GM12878 (cell line): ENCODE measurements around the gene CTNNA2. TPM values are rescaled to one million over a fixed set of nuclear protein-coding genes. Genes with fewer than 3 reads are reported as not detected.

Source experiments
- E4F1 ChIP-seq: fragments of 450-650 bp; IDR thresholded peaks from 2 replicates; pipeline ENCODE4 v1.6.1; 2018; ENCODE audit warnings: borderline replicate concordance, mild to moderate bottlenecking; ENCODE audit not compliant: partially characterized antibody
- polyA plus RNA-seq, 11 experiments: library from polyadenylated mRNA; depleted of rRNA in 4 of 11; unstranded in 6 of 11; stranded (reverse) in 5 of 11; fragments of >200 nt; fragmentation: Nextera tagmentation in 4 of 11; fragmentation: Illumina TruSeq in 1 of 11; extraction: Ambion mirVana in 4 of 11; extraction: Trizol in 1 of 11; gene quantifications; 1 replicate in 1 of 11; 2 replicates in 10 of 11; pipeline versions ENCODE4 v1.2.1 to v1.2.3, GENCODE V29; 2011 to 2016; ENCODE audit warnings: inconsistent platforms in 2 of 11, missing spikeins in 2 of 11, low read depth in 1 of 11
- total RNA-seq, 4 experiments: library from RNA; depleted of rRNA in 3 of 4; stranded (reverse); fragments of >200 nt in 3 of 4; fragmentation: Illumina TruSeq in 1 of 4; extraction: Trizol in 1 of 4; gene quantifications; 2 replicates each; pipeline versions ENCODE4 v1.2.1 to v1.2.3, GENCODE V29; 2013 to 2021
- TF ChIP-seq, protein P1 (sequence below): fragments of 450-650 bp; formaldehyde crosslinking; IDR thresholded peaks from 2 replicates; pipeline ENCODE4 v1.4.0; 2022; ENCODE audit warnings: mild to moderate bottlenecking, moderate library complexity
- TF ChIP-seq, protein P2 (sequence below): IDR thresholded peaks from 2 replicates; pipeline ENCODE4 v1.6.1; 2011; ENCODE audit warnings: low read depth, low read length, improper control_type of control experiment, borderline replicate concordance
- TF ChIP-seq, protein P3 (sequence below): IDR thresholded peaks from 2 replicates; pipeline ENCODE4 v1.6.1; 2012; ENCODE audit warnings: improper control_type of control experiment, low read depth, low read length; ENCODE audit not compliant: insufficient replicate concordance

The CTNNA2 gene
- total and polyA plus RNA-seq, 10 of the 15 experiments (the other 5 are each of a cell fraction or from before 2014, with no cell fraction given): 2.4 to 36.2 (median 6.6) TPM

GRCh38 chr2:80151651-80152050, 638.8 kb downstream of the CTNNA2 start (continued):
- TF ChIP-seq, protein P1, sequence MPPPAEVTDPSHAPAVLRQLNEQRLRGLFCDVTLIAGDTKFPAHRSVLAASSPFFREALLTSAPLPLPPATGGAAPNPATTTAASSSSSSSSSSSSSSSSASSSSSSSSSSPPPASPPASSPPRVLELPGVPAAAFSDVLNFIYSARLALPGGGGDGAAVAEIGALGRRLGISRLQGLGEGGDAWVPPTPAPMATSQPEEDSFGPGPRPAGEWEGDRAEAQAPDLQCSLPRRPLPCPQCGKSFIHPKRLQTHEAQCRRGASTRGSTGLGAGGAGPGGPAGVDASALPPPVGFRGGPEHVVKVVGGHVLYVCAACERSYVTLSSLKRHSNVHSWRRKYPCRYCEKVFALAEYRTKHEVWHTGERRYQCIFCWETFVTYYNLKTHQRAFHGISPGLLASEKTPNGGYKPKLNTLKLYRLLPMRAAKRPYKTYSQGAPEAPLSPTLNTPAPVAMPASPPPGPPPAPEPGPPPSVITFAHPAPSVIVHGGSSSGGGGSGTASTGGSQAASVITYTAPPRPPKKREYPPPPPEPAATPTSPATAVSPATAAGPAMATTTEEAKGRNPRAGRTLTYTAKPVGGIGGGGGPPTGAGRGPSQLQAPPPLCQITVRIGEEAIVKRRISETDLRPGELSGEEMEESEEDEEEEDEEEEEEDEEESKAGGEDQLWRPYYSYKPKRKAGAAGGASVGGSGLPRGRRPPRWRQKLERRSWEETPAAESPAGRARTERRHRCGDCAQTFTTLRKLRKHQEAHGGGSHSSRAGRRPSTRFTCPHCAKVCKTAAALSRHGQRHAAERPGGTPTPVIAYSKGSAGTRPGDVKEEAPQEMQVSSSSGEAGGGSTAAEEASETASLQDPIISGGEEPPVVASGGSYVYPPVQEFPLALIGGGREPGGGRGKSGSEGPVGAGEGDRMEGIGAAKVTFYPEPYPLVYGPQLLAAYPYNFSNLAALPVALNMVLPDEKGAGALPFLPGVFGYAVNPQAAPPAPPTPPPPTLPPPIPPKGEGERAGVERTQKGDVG (CRISPR knock-in tag): no peak
- TF ChIP-seq, protein P2, sequence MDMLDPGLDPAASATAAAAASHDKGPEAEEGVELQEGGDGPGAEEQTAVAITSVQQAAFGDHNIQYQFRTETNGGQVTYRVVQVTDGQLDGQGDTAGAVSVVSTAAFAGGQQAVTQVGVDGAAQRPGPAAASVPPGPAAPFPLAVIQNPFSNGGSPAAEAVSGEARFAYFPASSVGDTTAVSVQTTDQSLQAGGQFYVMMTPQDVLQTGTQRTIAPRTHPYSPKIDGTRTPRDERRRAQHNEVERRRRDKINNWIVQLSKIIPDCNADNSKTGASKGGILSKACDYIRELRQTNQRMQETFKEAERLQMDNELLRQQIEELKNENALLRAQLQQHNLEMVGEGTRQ: no peak
- TF ChIP-seq, protein P3, sequence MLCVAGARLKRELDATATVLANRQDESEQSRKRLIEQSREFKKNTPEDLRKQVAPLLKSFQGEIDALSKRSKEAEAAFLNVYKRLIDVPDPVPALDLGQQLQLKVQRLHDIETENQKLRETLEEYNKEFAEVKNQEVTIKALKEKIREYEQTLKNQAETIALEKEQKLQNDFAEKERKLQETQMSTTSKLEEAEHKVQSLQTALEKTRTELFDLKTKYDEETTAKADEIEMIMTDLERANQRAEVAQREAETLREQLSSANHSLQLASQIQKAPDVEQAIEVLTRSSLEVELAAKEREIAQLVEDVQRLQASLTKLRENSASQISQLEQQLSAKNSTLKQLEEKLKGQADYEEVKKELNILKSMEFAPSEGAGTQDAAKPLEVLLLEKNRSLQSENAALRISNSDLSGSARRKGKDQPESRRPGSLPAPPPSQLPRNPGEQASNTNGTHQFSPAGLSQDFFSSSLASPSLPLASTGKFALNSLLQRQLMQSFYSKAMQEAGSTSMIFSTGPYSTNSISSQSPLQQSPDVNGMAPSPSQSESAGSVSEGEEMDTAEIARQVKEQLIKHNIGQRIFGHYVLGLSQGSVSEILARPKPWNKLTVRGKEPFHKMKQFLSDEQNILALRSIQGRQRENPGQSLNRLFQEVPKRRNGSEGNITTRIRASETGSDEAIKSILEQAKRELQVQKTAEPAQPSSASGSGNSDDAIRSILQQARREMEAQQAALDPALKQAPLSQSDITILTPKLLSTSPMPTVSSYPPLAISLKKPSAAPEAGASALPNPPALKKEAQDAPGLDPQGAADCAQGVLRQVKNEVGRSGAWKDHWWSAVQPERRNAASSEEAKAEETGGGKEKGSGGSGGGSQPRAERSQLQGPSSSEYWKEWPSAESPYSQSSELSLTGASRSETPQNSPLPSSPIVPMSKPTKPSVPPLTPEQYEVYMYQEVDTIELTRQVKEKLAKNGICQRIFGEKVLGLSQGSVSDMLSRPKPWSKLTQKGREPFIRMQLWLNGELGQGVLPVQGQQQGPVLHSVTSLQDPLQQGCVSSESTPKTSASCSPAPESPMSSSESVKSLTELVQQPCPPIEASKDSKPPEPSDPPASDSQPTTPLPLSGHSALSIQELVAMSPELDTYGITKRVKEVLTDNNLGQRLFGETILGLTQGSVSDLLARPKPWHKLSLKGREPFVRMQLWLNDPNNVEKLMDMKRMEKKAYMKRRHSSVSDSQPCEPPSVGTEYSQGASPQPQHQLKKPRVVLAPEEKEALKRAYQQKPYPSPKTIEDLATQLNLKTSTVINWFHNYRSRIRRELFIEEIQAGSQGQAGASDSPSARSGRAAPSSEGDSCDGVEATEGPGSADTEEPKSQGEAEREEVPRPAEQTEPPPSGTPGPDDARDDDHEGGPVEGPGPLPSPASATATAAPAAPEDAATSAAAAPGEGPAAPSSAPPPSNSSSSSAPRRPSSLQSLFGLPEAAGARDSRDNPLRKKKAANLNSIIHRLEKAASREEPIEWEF: no peak
- no peak for TF ChIP-seq E4F1
